ENCODE data around the gene RPS14. TPM values are rescaled to one million over a fixed set of nuclear protein-coding genes. Genes with fewer than 3 reads are reported as not detected.

The RPS14 gene
- total and polyA plus RNA-seq, 10 of the 15 experiments (the other 5 are each of a cell fraction or from before 2014, with no cell fraction given) = 2,295 to 4,047 (median 2,787) TPM

- no peak overlapping the region for H2AFZ ChIP-seq (ENCODE audit: control insufficient read depth, low read depth, low read length)
- no peaks in the 10 kb centered on the region for H3K27me3 ChIP-seq (replicated peaks in 1 of 2; ENCODE audit: control insufficient read depth in 2 of 2, insufficient read depth in 2 of 2, low read length in 1 of 2)
- DNase-seq (ENCODE audit: low read depth, low spot score) (no peak), FAIRE-seq (no peak), ATAC-seq (no peak)
- intact Hi-C loops (cut with micrococcal nuclease; ENCODE audit: unreplicated experiment) (loop anchor here (1.0 kb wide), 1 partner anchor 38 kb away; no protein-coding TSS in a partner anchor), in situ Hi-C loops (cut with MboI) (no loop called here)
- no peak overlapping the region for H3K9ac ChIP-seq (ENCODE audit: control insufficient read depth, insufficient read depth, low read length)
- H3K4me3 ChIP-seq = no peak overlapping the region
- WGBS (ENCODE audit: insufficient coverage, insufficient replicate concordance, low lambda C conversion rate, missing lambda C conversion rate) = 75% methylated on average over 13 of the region's 13 CpGs
- peaks cover 40 to 41% of the 10 kb centered on the region in 2 experiments for H3K36me3 ChIP-seq (ENCODE audit: control insufficient read depth in 2 of 2, insufficient read depth in 2 of 2, low read length in 1 of 2)
- H3K4me1 ChIP-seq (ENCODE audit: control insufficient read depth, insufficient read depth, low read length) = peaks cover 10% of the 10 kb centered on the region
- H3K27ac ChIP-seq (ENCODE audit: control insufficient read depth, insufficient read depth) = no peak overlapping the region
- no peak overlapping the region for H3K4me2 ChIP-seq (ENCODE audit: control insufficient read depth, insufficient read depth)
- ChIA-PET RAD21 (ENCODE audit: unreplicated experiment) (interaction anchor here (1.2 to 8.6 kb wide), 9 partner anchors 13 to 239 kb away, joined by 3 to 115 read pairs (median 4); partner anchors contain the start of gene CD74), POLR2A (interaction anchor here (1.1 to 4.9 kb wide), 9 partner anchors 9 to 50 kb away, joined by 4 to 39 read pairs (median 5); partner anchors contain the start of gene CD74), SMC1A (ENCODE audit: uncharacterized antibody, unreplicated experiment) (interaction anchor here (0.7 to 8.1 kb wide), 16 partner anchors 8 to 65 kb away, joined by 3 to 127 read pairs (median 4); partner anchors contain the start of genes CD74 and TCOF1), CTCF (interaction anchor here (0.6 to 14.0 kb wide), 26 partner anchors 8 to 148 kb away, joined by 3 to 274 read pairs (median 6); partner anchors contain the start of genes CD74 and RPS14)
- H3K9me3 ChIP-seq (replicated peaks; ENCODE audit: control insufficient read depth, insufficient read depth, low read length) = no peaks in the 10 kb centered on the region
- TF ChIP-seq POU2F2 (IDR thresholded peaks at IDR 0.05; ENCODE audit: borderline replicate concordance, low read depth, low read length) (0 out of 3 replicates have a peak, but pooled peaks have one; percentile 20), EGR1 (IDR thresholded peaks at IDR 0.05; ENCODE audit: borderline replicate concordance in 1 of 2, low read depth in 2 of 2, low read length in 2 of 2) (0 out of 3 replicates have a peak, but pooled peaks of 1 of the 2 experiments have one; percentile 1), BCL11A (IDR thresholded peaks at IDR 0.05; ENCODE audit: low read depth, low read length) (0 out of 2 replicates have a peak, but pooled peaks have one; percentile 5), USF2 (IDR thresholded peaks at IDR 0.05; ENCODE audit: borderline replicate concordance, low read depth, low read length) (no peak), MEF2A (IDR thresholded peaks at IDR 0.05; ENCODE audit: insufficient read depth, low read depth, low read length) (no peak), POLR2A (IDR thresholded peaks at IDR 0.05; ENCODE audit: low read depth, low read length) (peak; percentile 36; the same call in 1 of the 2 replicates)
- H3K79me2 ChIP-seq (ENCODE audit: control insufficient read depth, insufficient read depth, low read length) = no peaks in the 10 kb centered on the region
- no TSS peak for BruUV-seq (replicated peaks)
- H4K20me1 ChIP-seq (ENCODE audit: control insufficient read depth, insufficient read depth) = peaks cover 13% of the 10 kb centered on the region
Observed at GRCh38 chr5:150397782-150398721, 51.5 kb downstream of the RPS14 start.

Data from GM12878 (cell line).